ENCODE measurements around the gene ABHD3.
"Not testable (repeated sequence)": the region's sequence is repeated elsewhere in the genome, so short reads cannot be mapped to it uniquely, and the experiment has no call there.

The ABHD3 gene

GRCh38 chr18:21703241-21703820 lies 1.2 kb downstream of the ABHD3 start:
- DNase-seq (ENCODE audit: low read depth) = no peak

GRCh38 chr18:21702602-21703001 lies 2.0 kb downstream of the ABHD3 start:
- DNase-seq (ENCODE audit: low read depth) = no peak

DNA sequence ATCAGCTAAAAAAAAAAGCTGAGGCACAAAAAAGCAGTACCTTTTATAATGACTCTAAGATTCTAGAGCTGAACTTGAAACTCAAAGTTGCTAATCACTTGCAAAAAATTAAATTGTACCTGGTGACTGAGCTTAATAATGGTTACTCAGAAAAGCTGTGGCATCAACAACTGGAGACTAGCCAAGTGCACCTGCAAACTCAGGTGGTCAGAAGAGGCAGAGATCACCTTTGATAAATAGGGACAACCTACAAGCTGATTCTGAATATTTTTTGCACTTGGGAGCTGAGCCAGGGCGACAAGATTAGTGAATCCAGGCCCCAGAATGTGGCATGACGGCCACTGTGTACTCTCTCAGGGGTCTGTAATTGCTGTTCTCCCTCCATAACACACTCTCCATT lies 3.0 kb downstream of the ABHD3 start:
- no peak for DNase-seq (ENCODE audit: low read depth)

GRCh38 chr18:21700528-21701075 lies 4.0 kb downstream of the ABHD3 start:
- DNase-seq (ENCODE audit: low read depth) = no peak

DNA sequence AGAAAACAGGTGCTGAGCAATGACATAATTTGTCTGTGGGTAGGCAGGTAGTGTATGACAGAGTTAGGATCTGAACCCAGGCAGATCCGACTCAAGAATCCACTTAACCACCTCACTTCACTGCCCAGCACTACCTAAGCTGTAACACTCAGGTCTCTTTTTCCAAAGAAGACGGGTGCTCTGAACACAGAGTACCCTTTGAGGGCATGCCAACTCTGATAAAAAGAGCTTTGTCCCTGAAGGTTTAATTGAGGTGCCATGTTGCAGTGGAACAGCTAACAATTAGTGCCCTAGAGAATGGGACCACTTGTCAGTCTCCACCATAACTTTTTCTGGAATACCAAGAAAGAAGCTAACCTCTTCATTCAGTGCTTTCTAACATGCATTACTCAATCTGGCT lies 11.3 kb downstream of the ABHD3 start:
- no peak for DNase-seq (ENCODE audit: low read depth)

GRCh38 chr18:21689736-21690135 lies 14.8 kb downstream of the ABHD3 start:
- DNase-seq (ENCODE audit: low read depth) = no peak

DNA sequence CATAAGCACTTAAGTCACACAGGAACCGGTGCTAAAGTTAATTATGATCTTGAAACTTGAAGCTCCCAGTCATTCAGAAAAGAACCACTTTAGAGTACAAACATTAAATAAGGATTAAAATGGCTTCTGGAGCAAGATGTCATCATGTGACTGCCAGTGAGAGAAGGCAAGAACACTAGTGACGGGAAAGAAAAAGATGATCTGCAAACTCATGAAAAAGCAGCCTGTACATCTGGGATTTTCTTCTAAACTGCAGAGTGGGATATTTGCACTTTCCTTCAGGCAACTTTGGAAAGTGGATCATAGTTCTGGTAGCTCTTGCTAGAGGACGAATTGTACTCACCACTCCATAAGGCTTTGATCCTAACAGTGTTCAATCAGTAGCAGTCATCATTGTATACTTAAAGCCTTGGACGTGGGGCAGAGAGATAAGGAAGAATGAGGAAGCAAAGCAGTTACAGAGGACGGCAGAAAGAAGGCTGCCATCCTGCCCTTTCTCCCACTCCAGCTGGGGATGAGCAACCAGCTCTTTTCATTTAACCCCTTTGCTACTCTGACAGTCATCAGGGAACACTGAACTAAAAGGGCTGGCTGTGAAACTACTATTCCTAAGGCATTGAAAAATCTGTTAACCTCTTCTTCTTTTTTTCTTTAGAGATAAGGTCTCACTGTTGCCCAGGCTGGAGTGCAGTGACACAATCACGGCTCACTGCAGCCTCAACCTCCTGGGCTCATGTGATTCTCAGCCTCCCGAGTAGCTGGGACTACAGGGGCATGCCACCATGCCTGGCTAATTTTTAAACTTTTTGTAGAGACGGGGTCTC lies 18.1 kb downstream of the ABHD3 start:
- DNase-seq (ENCODE audit: low read depth) = no peak

DNA sequence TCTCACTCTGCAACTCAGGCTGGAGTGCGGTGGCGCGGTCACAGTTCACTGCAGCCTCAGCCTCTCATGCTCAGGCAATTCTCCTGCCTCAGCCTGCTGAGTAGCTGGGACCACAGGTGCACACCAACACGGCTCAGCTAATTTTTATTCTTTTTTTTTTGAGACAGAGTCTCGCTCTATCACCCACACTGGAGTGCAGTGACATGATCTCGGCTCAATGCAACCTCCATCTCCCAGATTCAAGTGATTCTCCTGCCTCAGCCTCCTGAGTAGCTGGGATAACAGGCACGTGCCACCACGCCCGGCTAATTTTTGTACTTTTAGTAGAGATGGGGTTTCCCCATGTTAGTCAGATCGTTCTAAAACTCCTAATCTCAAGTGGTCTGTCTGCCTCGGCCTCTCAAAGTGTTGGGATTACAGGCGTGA lies 19.0 kb downstream of the ABHD3 start:
- DNase-seq (ENCODE audit: low read depth) = not testable (repeated sequence)

DNA sequence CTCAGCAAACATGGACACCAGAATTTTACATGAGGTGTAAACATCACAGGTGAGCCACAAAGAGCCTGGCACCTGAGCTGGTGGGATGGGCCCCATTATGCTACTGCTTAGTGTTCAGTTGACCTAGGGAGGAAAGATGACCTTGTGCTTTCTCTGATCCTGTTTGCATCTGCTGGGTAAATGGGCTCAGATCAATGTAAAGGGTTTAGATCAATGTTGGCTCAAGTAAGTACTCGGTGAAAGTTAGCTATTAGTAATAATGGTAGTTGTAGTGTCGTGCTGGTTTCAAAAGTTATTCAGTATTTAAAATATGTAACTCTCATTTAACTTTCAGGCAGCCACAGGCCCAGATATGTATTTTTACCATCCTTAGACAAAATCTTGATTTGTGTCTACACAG lies 19.8 kb downstream of the ABHD3 start:
- no peak for DNase-seq (ENCODE audit: low read depth)

DNA sequence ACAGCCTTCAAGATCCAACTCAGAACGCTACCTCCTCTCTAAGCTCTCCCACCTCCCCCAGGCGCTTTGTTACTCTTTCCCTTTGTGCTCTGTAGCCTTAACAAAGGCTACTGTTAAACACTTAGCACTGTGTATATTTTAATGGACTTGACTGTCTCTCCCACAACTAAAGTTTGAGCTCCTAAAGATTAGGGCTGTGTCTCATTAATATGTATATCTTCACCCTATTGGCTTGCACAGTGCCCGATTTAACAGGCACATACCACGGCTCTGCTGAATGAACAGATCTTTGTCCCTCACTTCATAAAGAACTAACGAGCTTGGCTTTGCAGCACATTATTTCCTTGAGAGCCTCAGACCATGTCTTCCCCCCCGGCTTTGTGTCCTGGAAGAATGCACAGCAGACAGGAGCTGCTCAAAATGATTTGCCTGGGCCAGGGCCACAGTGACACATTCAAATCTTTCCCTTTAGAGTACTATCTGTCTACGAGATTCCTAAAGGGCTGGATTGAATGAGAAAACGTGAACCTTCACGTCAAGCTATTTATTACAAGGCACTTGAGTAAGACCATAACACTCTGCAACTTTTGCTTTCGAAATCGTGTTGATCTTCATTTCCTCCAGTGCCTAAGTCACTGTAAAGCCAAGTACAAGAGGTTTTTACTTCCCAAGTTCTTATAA lies 22.1 kb downstream of the ABHD3 start:
- DNase-seq (ENCODE audit: low read depth) = no peak

GRCh38 chr18:21680161-21680560 lies 24.4 kb downstream of the ABHD3 start:
- no peak for DNase-seq (ENCODE audit: low read depth)

GRCh38 chr18:21678859-21679258 lies 25.7 kb downstream of the ABHD3 start:
- DNase-seq (ENCODE audit: low read depth) = no peak

- not testable (repeated sequence) for DNase-seq (ENCODE audit: low read depth)
These were observed 29.2 kb downstream of the ABHD3 start for GRCh38 chr18:21675354-21675753.

DNA sequence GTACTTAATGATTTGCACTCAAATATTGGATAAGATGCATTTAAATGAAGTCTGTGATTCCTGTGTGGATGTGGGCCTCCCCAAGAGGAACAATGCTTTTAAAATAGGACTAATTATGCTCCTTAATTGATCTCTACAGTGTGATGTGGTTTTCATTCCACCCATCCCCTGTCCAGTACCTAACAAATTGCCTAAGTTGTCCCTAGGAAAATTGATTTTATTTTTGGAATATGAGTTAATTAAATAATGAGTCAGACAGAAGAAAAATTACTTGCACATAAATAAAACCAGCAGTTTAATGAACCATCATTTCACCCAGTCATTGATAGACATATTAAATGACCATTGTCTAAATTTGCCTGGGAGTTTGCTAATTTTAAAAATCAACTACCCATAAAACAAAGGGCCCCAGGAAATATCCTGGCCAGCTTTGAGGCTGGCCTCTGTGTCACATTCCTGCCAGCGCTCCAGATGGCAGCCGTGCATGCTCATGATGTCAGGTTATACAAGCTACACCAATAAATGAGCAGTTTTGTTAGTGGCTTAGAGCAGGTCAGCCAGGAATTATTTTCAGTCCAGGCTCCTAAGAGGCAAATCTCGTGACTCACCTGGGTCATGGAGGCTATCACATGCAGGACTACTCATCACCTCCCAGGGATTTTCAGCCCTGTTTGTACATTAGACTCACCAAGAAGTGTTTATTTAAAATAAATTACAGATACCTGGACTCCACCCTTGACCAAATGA lies 31.9 kb downstream of the ABHD3 start:
- no peak for DNase-seq (ENCODE audit: low read depth)

- no peak for DNase-seq (ENCODE audit: low read depth)
These were observed 34.8 kb downstream of the ABHD3 start for GRCh38 chr18:21669736-21670285.

- no peak for DNase-seq (ENCODE audit: low read depth)
These were observed 40.5 kb downstream of the ABHD3 start for GRCh38 chr18:21664069-21664468.

DNA sequence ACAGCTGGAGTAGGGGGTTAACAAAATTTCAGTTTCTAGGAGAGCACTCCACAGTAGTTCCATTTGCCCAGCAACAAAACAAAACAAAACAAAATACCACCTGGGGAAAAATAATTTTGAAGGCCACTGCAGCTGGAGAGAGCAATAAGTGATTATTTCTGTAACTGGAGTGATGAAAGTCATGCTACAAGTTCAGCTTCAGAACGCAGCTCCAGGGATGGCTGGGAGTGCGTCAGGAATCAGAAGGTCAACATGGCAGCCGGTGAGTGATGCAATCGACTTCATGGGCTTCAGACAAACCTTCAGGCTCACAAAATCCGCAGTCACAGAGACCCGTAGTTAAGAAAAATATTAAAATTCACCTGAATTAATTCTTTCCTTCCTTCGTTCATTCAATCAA lies 41.0 kb downstream of the ABHD3 start:
- no peak for DNase-seq (ENCODE audit: low read depth)

GRCh38 chr18:21662581-21662980 lies 42.0 kb downstream of the ABHD3 start:
- DNase-seq (ENCODE audit: low read depth) = no peak

DNA sequence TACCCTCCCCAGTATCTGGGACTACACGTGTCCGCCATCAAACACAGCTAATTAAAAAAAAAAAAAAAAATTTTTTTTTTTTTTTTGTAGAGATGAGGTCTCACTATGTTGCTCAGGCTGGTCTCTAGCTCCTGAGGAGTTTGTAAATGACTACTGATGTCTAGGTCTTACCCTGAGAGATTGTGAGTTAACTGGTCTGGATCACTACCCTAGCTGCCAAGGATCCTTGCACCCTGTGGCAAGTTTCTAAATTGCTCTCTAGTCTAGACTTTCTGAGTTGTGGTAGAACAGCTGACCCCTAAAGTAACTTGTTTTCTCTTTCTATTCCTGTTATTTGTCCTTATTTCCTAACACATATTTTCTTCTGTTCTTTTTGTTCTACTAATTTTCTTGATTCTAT lies 44.5 kb downstream of the ABHD3 start:
- no peak for DNase-seq (ENCODE audit: low read depth)

- no peak for DNase-seq (ENCODE audit: low read depth)
These were observed 48.2 kb downstream of the ABHD3 start for GRCh38 chr18:21656402-21656801.

DNA sequence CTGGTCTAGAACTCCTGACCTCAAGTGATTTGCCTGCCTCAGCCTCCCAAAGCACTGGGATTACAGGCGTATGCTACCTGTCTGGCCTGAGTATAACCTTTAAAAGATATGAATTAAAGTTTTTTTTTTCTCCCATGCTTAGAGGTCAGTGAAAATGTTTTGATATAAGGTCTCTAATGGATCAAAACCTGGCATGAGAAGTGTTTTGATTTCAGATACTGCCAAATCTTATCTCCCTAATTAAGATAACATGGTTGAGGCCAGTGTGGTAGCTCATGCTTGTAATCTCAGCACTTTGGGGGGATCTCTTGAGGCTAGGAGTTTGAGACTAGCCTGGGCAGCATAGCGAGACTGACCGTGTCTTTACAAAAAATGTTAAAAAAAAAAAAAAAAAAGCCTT lies 51.2 kb downstream of the ABHD3 start:
- no peak for DNase-seq (ENCODE audit: low read depth)

GRCh38 chr18:21652073-21652472 lies 52.5 kb downstream of the ABHD3 start:
- no peak for DNase-seq (ENCODE audit: low read depth)
